NCI-H146 treated with DMSO at 0.1 percent for 48 hours (cell line): ENCODE results near the gene NRG3.

Experiments used
- DNase-seq: peaks from one replicate; lab custom pipeline; 2025; ENCODE audit not compliant: unreplicated experiment; lab: John Stamatoyannopoulos, UW

The NRG3 gene

DNA sequence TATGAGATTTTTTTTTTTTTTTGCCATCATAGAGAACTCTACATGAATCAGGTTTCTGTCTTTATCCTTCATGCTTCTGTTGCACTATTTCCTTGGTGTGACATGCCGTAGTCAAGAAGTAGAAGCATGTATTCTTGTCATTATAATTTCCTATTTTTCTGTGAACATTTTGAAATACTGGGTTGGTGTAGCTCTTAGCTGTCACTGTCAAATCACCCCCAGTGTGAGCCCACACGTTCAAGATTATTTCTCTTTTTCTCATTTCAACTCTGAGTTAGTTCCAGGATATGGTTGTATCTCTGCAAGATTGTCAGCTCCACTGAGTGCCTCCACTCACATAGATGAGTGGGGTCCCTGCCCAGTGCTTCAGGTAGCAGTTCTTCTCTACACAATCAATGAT lies 209.5 kb downstream of the NRG3 start:
- DNase-seq = no peak

DNA sequence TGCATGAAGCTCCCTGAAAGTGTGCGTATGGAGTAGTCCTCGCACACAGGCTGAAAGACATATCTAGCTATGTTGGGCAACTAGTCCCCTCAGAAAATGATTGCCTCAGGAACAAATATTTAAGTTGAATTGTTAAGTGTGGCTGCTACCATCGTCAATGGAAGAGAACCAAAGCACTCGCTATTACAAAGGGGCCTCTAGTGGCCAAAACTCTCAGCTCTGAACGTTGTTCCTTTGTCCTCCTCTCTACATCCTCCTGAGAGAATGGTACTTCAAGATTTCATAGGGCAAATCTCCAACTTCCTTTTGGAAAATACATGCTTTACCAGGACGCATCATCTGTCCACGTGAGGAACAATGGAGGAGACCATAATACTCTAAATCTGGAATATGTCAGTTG lies 209.9 kb downstream of the NRG3 start:
- DNase-seq = no peak

DNA sequence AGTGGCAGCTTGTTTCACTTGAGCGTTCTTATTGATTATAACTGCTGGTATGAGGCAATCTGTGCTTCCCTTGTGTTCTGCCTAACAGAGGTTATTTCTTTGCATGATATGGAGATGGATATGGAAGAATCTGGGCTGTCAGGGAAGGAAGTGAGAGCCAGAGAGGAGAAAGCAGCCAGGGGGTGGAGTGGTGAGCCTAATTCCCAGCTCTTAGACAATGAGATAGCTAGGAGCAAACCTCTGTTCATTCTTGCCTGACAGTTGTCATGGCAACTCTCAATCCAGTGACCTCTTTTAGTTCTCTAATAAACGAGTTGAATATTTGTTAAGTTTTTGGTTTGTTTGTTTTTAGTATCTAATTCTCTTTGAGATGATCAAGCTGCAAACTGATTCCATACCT lies 214.3 kb downstream of the NRG3 start:
- no peak for DNase-seq

DNA sequence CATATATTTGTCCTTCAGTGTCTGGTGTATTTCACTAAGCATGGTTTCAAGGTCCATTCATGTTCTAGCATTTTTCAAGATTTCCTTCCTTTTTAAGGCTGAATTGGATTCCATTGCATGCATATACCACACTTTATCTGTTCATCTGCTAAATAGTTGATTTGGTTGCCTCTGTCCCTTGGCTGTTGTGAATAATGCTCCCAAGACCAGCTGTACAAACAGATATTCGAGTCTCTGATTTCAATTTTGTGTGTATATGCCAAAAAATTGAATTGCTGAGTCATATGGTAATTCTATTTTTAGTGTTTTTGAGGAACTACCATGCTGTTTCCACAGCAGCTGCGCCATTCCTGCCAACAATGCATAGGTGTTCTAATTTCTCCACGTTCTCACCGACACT lies 216.4 kb downstream of the NRG3 start:
- no peak for DNase-seq

DNA sequence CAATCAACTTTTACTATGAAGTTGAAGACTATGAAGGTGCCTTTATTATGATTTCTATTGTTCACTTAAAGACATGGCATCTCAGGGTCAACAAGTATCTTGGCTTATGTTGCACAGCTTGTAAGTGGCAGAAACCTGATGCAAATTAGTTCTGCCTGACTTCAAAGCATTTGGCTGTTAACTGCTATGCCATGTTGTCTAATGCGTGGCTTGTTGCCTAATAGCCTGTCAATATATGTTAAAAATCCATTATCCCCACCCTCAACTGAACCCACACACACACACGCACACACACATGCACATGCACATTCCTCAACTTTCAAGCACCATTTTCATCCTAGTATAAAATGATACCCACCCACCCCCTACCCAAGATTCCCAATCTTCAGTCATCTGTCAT lies 217.1 kb downstream of the NRG3 start:
- DNase-seq = no peak

DNA sequence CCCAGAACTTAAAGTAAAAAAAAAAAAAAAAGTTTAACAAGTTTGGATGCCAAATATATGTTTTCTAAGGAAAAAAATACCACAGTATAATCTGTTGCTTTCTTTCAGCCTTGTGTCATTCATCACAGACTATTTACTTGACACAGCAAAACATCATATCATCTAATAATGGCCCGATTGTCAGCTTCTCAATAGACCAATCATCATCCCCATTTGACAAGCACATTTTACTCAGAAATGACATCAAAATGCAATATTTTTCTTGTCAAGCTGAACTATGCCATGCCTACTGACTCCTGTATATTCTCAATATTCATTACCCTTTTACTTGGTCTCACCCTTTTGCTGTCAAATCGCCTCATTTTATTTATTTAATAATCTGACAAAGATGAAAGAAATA lies 249.7 kb downstream of the NRG3 start:
- DNase-seq = no peak

DNA sequence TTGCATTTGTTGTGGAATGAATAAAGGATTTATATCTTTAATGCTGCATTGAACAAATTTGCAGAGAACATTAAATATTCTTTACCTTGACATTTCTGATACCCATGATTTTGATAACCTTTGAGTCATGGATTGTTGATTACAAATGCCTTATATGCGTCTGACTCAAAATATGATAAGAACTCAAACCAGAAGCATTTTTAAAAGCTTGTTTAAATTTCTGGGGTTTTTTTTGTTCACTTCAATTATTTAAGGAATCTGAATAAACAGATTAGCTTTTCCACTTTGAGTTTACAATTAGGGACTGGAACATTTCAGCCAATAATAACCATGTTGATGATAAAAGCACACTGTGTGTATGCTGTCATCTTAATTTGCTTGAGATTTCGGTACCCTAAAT lies 253.5 kb downstream of the NRG3 start:
- no peak for DNase-seq

DNA sequence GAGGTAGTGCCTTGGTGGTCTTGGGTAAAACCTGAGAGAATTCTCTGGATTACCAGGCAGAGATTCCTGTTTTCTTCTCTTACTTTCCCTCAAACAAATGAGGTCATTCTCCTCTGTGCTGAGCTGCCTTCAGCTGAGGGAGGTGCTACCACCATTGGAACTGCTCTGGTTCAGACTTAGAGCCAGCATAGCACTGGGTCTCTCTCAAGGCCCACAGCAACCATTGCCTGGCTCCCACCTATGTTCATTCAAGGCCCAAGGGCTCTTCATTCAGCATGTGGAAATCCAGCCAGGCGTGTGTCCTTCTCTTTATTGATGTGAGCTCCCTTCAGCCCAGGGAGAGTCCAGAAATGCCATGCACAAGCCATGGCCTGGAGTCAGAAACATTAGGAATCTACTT lies 261.1 kb downstream of the NRG3 start:
- no peak for DNase-seq

DNA sequence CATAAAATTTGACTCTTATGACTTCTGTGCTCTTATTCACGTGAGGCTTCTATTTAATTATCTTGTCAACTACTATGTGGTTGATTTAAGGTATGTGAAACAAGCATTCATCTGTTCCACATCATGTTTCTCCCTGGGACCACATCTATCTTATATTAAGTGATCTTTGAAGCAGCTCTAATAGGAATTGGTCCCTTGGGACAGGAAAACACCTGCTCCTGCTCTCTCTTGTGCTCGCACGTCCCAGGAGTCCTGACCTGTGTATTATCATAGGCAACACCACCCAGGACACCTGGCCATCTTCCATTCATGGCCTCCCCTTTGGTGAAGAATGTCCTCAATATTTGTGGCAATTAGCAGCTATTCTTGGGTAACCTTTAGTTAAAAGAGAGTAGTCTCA lies 269.2 kb downstream of the NRG3 start:
- DNase-seq = no peak

DNA sequence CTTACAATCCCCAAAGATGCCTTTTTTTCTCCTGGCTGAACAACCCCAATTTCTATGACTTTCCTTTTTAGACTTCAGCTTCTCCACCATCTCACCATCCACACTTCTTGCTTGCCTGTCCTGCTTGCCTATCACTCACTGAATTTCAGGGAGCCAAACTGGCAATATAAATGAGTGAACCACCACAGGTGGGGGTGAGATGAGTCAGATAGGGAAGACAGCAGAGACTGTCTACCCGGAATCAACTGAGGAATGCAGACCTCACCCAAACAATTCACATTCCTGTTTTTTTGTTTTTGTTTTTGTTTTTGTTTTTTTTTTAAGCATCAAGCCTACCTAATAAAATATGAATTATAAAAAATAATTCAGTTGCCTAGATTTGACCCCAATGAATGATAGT lies 273.8 kb downstream of the NRG3 start:
- no peak for DNase-seq

DNA sequence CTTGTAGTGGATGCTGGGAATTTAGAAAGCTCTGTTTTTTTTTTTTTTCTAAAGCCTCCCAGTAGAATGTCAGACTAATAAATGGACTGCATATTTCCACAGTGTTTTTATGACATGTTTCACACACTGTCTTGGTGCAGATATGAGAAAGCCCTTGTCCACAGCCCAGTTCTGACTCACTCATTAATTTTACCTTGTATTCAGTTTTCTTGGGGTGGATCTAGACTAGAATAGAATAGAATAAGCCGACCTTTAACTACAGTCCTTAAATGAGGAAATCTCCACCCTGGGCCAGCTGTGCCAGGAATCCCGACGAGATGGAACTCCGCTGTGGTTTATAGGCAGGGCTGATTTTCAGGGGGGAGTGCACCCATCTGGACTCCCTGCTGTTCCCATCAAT lies 274.7 kb downstream of the NRG3 start:
- DNase-seq = no peak

DNA sequence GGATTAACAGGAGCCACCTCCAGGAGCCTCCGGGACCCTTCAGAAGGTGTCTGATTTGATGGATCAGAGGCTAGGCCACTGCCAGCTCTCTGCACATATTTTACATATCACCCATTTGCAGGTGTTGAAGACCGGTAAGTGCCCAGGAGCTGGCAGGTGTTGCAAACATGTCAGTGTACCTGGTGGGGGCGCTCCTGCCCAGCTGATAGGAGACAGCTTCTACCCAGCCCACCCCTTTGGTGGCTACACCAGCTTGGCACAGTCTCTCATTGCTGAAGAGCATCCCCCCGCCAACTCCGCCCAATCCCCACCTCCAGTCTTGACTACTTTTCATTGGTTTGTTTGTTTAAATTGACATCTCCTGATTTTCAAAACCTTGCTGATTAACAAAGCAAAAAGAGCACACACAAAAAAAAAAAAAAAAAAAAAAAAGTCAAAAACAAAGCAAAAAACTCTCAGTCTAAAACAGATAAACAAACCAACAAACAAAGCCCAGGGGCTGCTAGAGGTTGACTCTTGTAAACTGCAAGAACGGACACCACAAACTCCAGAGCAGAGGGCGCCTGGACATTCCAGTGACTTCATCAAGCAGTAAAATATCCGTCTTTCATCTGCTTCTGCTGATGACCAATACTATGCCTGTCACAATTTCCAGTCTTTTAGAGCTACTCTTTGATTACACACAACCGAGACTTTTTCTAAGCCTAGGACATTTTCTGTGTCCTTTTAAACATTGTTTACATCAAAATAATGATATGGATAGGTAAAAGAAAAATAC lies 275.3 kb downstream of the NRG3 start:
- DNase-seq = no peak

DNA sequence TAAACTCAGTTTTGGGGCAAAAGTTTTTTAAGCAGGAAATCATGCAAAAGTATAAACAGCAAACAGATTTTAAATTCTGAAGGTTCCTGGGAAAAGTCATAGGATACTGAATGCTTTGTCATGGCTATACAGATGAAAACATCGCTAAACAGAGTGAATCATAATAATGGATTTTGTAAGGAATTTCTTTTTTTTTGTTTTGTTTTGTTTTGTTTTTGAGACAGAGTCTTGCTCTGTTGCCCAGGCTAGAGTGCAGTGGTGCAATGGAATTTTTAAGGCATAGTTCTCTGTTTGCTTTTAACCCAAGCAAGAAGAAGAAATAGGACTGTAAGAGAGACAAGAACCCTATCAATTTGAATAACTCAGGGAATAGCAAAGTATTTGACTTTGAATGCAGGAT lies 285.3 kb downstream of the NRG3 start:
- no peak for DNase-seq

DNA sequence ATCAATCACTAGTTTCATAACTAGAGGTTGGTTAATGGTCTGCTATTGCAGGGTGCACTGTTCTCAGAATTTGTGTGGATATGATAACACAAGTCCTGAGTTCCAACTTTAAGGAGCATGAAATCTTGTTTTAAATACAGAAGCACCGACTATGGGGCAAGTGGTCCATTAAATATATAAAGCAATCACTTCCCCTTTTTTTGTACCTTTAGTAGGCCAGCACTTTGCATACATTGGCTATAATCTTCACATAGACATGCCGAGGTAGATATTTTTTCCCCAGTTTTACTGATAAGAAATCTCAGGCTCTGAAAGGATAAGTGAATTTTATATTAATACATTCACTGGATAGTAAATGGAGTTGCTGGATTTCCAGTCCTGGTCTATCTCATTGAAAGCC lies 286.3 kb downstream of the NRG3 start:
- no peak for DNase-seq

DNA sequence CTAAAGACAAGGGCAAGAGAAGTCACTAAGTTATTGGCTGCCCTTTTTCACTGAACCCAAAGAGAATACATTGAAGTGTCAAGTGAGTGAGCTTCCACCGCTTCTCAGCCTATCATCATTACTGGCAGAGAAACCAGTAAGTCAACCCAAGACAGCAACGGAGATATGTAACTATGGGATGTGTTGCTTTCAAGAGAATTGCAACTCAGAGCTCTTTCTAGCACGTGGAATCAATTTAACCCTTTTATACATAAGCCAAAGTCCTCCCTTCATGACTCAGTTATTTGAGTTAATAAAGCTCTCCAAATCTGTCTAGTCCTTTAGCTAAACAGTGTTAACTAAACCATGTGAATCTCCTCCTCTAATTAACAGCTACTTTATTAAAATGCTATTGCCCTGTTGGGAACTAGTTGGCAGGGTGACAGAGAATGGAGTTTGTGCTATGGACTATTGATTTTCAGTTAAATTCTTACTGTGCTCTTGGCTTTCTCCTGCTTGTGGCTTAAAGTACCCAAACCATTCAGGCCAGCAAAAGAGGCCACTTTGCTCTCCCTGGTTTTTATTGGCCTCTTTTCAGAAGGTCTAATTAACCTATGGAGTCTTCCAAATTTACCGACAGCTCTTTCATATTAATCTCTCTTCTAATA lies 287.7 kb downstream of the NRG3 start:
- DNase-seq = no peak

DNA sequence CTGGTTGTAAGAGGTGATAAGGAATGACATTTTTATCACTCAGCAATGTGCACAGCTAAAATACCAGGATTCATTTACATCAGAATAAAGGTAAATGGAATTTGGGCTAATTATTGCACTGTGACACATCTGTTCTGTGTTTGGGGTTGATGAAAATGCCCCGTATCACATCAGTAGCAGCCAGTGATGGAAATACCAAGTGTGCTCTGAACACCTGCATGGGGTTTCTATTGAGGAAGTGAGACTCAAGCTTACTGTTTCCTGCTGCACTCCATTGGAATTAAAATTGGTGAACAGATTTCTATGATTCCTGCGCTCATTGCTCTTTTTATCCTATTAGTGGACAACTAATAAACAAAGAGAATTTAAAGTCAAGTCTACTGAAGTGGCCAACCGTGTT lies 296.9 kb downstream of the NRG3 start:
- no peak for DNase-seq

DNA sequence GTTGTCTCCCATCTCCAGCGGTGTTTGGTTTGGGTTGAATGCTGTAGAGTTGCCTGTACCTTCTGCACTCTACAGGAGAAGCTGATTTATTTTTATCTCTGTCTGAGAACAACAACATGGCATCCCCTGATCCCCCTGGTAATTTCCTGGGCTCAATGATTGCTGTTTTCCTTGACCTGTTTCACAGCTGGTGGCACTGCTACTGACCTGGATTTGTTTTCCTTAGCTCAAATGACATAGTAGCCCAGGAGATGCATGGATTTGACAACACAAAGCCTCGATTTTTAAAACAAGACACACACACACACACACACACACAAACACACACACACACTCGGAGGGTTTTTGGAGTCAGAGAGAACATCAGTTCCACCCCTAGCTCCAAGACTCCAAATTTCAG lies 301.6 kb downstream of the NRG3 start:
- DNase-seq = no peak

DNA sequence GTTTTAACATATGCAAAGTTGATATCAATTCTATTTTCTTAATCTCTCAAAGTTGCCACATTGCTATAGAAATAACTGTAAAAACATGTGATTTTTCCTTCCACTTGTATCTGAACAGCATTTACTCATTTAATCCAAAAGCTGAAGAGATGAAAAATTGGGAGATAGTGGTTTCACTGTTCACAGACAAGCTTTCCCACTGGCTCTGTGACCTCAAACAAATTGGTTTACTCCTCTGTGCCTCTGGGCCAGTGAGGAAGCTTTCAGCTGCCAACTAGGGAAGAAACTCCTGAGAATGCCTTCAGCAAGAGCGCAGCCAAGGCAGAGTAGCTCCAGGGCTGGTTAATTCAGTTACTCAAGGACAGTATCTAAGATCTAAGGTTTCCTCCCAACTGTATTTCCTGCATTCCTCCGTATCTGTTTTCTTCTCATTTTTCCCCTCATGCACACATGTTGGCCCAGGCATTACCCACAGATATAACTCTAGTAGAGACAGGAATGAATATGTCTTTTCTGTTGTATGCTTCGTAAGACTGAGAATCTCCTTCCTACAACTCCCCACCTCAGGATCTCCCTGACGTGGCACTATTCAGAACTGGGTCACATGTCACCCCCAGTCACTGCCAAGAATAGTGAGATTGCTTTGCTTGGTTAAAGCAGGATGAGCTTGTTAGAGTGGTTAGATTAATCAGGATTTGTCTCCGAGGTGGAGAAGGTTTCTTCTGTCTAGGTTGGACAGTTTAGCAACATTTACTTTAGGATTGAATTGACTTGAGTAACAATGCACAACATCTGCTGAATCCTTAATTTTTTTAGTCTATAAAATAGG lies 315.7 kb downstream of the NRG3 start:
- DNase-seq = no peak

DNA sequence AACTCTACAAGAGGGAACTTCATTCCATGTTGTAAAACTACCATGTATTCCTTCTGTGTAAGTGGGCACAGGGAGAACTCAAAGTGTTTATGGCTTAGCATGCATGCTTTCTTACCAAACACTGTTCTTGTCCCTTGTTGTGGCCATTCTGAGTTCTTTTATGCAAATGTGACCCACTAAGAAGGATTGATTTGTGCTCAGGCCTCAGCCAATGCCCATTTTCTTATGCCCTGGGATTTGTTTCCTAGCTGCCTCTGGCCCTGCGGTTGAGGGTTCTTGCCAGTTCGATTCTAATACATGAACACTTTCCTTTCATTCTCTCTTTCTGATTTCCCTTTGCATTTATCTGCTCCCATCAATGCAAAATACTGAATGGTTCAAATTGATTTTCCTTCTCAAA lies 316.7 kb downstream of the NRG3 start:
- DNase-seq = no peak

DNA sequence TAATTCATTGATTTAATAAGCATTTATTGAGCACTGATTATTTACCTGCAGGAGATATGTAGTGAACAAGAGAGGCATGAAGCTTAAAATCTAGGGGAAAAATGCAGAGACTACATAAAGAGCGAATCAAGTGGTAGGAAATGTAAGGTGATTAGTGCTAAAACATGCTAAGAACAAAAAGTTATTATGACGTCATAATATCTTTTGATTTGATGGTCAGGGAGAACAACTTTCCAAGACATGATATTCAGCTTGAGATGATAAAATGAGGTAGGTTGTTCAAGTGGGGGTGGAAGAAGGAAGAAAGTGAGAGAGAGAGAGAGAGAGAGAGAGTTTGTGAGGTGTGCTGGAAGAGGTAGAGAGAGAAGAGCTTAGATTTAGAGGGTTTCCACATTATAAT lies 317.7 kb downstream of the NRG3 start:
- DNase-seq = no peak

DNA sequence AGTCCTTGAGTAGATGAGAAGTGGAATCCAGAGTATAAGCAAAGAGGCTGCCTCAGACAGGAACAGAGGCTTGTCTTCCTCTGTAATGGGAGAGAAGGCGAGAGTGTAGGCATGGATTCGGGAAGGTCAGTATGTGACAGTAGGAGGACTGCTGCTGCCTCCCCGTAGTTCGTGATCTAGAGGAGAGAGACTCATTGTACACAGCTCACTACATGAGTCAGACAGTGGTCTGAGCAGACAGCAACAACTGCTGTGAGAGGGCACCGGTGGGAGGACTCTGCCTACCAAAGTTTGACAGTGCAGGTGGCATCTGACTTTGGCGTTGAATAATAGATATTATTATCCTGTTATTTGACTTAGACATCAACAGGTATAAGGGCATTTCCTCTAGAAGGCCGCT lies 319.4 kb downstream of the NRG3 start:
- no peak for DNase-seq

DNA sequence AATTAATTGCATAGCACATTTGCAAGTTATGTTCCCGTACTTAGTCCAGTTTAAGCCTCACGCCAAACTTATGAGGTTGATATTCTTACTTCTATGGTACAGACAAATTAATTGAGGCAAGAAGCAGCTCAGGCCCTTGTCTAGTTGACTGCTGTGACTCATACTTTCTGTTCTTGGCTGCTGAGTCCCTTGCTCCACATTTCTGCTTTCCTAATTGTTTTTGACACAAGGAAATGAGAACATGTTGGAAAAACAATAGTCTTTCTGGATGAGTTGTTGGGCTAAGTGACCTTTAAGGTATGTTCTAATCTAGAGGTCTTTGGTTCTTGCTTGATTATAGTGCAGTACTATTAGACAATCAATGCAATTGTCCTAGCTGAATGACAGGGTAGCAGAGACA lies 331.8 kb downstream of the NRG3 start:
- no peak for DNase-seq
